IPS-18a (cell line): Measurements from ENCODE around the gene ADCY2.

Experiments used
- H3K27ac ChIP-seq: one replicate; pipeline ENCODE4 v1.5.1; 2013; ENCODE audit warnings: low read length
- H3K27me3 ChIP-seq: one replicate; pipeline ENCODE4 v1.6.1; 2013; ENCODE audit warnings: mild to moderate bottlenecking, low read length; ENCODE audit not compliant: control insufficient read depth, insufficient read depth
- H3K36me3 ChIP-seq: one replicate; pipeline ENCODE4 v1.6.1; 2013; ENCODE audit warnings: low read depth, low read length; ENCODE audit not compliant: control insufficient read depth
- H3K4me1 ChIP-seq: one replicate; pipeline ENCODE4 v1.6.1; 2013; ENCODE audit warnings: low read depth, low read length; ENCODE audit not compliant: control insufficient read depth
- H3K4me3 ChIP-seq: one replicate; pipeline ENCODE4 v1.5.1; 2013; ENCODE audit warnings: low read length
- H3K9ac ChIP-seq: one replicate; pipeline ENCODE4 v1.6.1; 2013; ENCODE audit warnings: mild to moderate bottlenecking, low read length, moderate library complexity
- H3K9me3 ChIP-seq: one replicate; pipeline ENCODE4 v1.6.1; 2013; ENCODE audit warnings: low read depth, low read length; ENCODE audit not compliant: control insufficient read depth

ADCY2 gene

GRCh38 chr5:7776442-7776841, 380.5 kb downstream of the ADCY2 start:
- no peaks in the 10 kb centered on the region for H3K4me1 ChIP-seq
- no peaks in the 10 kb centered on the region for H3K27me3 ChIP-seq
- no peaks in the 10 kb centered on the region for H3K36me3 ChIP-seq

GRCh38 chr5:7779019-7780005, 383.4 kb downstream of the ADCY2 start:
- no peaks in the 10 kb centered on the region for H3K36me3 ChIP-seq
- no peaks in the 10 kb centered on the region for H3K9me3 ChIP-seq
- H3K4me1 ChIP-seq: peaks cover 6% of the 10 kb centered on the region
- no peaks in the 10 kb centered on the region for H3K27me3 ChIP-seq
- H3K27ac ChIP-seq: no peak overlapping the region
- no peak overlapping the region for H3K4me3 ChIP-seq
- H3K9ac ChIP-seq: no peak overlapping the region

More at GRCh38 chr5:7776442-7776841, 380.5 kb downstream of the ADCY2 start:
- Histone ChIP-seq H3K4me3 (no peak overlapping the region), H3K9ac (no peak overlapping the region), H3K27ac (no peak overlapping the region), H3K9me3 (no peaks in the 10 kb centered on the region)

GRCh38 chr5:7781899-7782298, 386.0 kb downstream of the ADCY2 start:
- Histone ChIP-seq H3K9me3 (no peaks in the 10 kb centered on the region), H3K4me3 (no peak overlapping the region), H3K9ac (no peak overlapping the region), H3K27ac (no peak overlapping the region), H3K36me3 (no peaks in the 10 kb centered on the region), H3K27me3 (no peaks in the 10 kb centered on the region), H3K4me1 (peaks cover 16% of the 10 kb centered on the region)

- no peak overlapping the region for H3K9ac ChIP-seq
- H3K27me3 ChIP-seq: no peaks in the 10 kb centered on the region
- no peak overlapping the region for H3K4me3 ChIP-seq
- H3K9me3 ChIP-seq: no peaks in the 10 kb centered on the region
- no peak overlapping the region for H3K27ac ChIP-seq
- H3K4me1 ChIP-seq: peaks cover 16% of the 10 kb centered on the region
- no peaks in the 10 kb centered on the region for H3K36me3 ChIP-seq
Measured at GRCh38 chr5:7784683-7785380, 388.9 kb downstream of the ADCY2 start.

- H3K9me3 ChIP-seq: no peaks in the 10 kb centered on the region
- H3K9ac ChIP-seq: no peak overlapping the region
- H3K27ac ChIP-seq: no peak overlapping the region
- H3K27me3 ChIP-seq: no peaks in the 10 kb centered on the region
- H3K36me3 ChIP-seq: no peaks in the 10 kb centered on the region
- peaks cover 21% of the 10 kb centered on the region for H3K4me1 ChIP-seq
- H3K4me3 ChIP-seq: no peak overlapping the region
Measured at GRCh38 chr5:7787770-7788169, 391.8 kb downstream of the ADCY2 start.

GRCh38 chr5:7789567-7789966, 393.6 kb downstream of the ADCY2 start:
- no peak overlapping the region for H3K4me3 ChIP-seq
- H3K27ac ChIP-seq: no peak overlapping the region
- peaks cover 21% of the 10 kb centered on the region for H3K4me1 ChIP-seq
- no peaks in the 10 kb centered on the region for H3K9me3 ChIP-seq
- no peak overlapping the region for H3K9ac ChIP-seq
- H3K27me3 ChIP-seq: no peaks in the 10 kb centered on the region
- no peaks in the 10 kb centered on the region for H3K36me3 ChIP-seq

- no peaks in the 10 kb centered on the region for H3K27me3 ChIP-seq
- no peak overlapping the region for H3K27ac ChIP-seq
- H3K4me1 ChIP-seq: peaks cover 21% of the 10 kb centered on the region
- H3K36me3 ChIP-seq: no peaks in the 10 kb centered on the region
- no peak overlapping the region for H3K4me3 ChIP-seq
- no peaks in the 10 kb centered on the region for H3K9me3 ChIP-seq
- no peak overlapping the region for H3K9ac ChIP-seq
Measured at GRCh38 chr5:7793895-7794294, 398.0 kb downstream of the ADCY2 start.

- Histone ChIP-seq H3K4me3 (no peak overlapping the region), H3K36me3 (no peaks in the 10 kb centered on the region), H3K27me3 (no peaks in the 10 kb centered on the region), H3K4me1 (peaks cover 21% of the 10 kb centered on the region), H3K9me3 (no peaks in the 10 kb centered on the region), H3K9ac (no peak overlapping the region), H3K27ac (peak overlapping the region; percentile 10)
Measured at GRCh38 chr5:7794311-7794710, 398.4 kb downstream of the ADCY2 start.

- Histone ChIP-seq H3K9me3 (no peaks in the 10 kb centered on the region), H3K27me3 (no peaks in the 10 kb centered on the region), H3K27ac (peak overlapping the region; percentile 10), H3K36me3 (no peaks in the 10 kb centered on the region), H3K4me1 (peaks cover 21% of the 10 kb centered on the region), H3K9ac (peak overlapping the region; percentile 20), H3K4me3 (no peak overlapping the region)
Measured at GRCh38 chr5:7794823-7795222, 398.9 kb downstream of the ADCY2 start.

- Histone ChIP-seq H3K4me1 (peaks cover 19% of the 10 kb centered on the region), H3K4me3 (no peak overlapping the region), H3K9me3 (no peaks in the 10 kb centered on the region), H3K36me3 (no peaks in the 10 kb centered on the region), H3K27me3 (no peaks in the 10 kb centered on the region), H3K9ac (no peak overlapping the region), H3K27ac (no peak overlapping the region)
Measured at GRCh38 chr5:7795306-7795705, 399.4 kb downstream of the ADCY2 start.

GRCh38 chr5:7801891-7802614, 406.1 kb downstream of the ADCY2 start:
- Histone ChIP-seq H3K36me3 (peaks cover 3% of the 10 kb centered on the region), H3K4me1 (no peaks in the 10 kb centered on the region), H3K9ac (no peak overlapping the region), H3K4me3 (no peak overlapping the region), H3K9me3 (no peaks in the 10 kb centered on the region), H3K27me3 (no peaks in the 10 kb centered on the region), H3K27ac (no peak overlapping the region)
